ENCODE measurements around the gene NCK2. TPM values are rescaled to one million over a fixed set of nuclear protein-coding genes. Genes with fewer than 3 reads are reported as not detected.

NCK2 gene
- total RNA-seq, 1 experiment from 2014 or later: 49.2 TPM

DNA sequence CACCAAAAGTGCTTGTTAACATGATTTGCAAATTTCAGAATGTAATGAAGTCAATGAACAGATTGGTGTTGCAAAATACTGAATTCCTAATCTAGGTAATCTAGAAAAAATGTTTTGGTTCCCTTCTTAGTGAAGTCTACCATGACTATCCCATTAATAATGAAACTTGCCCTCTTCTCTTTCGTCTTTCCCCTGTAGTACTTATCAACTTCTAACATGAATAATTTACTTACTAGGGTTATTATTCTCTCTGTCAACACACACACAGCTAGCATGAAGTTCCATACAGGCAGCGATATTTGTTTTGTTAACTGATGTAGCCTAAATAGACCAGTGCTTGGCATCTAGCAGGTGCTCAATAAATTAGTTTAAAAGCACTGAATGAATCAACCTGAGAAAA, 160.2 kb downstream of the NCK2 start:
- H3K56ac ChIP-seq (ENCODE audit: insufficient read length, low read depth, low read length): no peak overlapping the region
- H3K27ac ChIP-seq (ENCODE audit: insufficient read length, low read depth, low read length): no peak overlapping the region
- TF ChIP-seq, protein P1, sequence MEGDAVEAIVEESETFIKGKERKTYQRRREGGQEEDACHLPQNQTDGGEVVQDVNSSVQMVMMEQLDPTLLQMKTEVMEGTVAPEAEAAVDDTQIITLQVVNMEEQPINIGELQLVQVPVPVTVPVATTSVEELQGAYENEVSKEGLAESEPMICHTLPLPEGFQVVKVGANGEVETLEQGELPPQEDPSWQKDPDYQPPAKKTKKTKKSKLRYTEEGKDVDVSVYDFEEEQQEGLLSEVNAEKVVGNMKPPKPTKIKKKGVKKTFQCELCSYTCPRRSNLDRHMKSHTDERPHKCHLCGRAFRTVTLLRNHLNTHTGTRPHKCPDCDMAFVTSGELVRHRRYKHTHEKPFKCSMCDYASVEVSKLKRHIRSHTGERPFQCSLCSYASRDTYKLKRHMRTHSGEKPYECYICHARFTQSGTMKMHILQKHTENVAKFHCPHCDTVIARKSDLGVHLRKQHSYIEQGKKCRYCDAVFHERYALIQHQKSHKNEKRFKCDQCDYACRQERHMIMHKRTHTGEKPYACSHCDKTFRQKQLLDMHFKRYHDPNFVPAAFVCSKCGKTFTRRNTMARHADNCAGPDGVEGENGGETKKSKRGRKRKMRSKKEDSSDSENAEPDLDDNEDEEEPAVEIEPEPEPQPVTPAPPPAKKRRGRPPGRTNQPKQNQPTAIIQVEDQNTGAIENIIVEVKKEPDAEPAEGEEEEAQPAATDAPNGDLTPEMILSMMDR (conservative IDR thresholded peaks at IDR 0.05): no peak
- no peak overlapping the region for H2AK5ac ChIP-seq (ENCODE audit: insufficient read length, low read length)
- no peak overlapping the region for H4K8ac ChIP-seq (replicated peaks; ENCODE audit: insufficient read length, low read depth, low read length)
- no peak overlapping the region for H4K5ac ChIP-seq (ENCODE audit: insufficient read length, low read depth, low read length)
- no peak overlapping the region for H3K23ac ChIP-seq (ENCODE audit: insufficient read length, low read depth, low read length)
- H2BK12ac ChIP-seq (ENCODE audit: insufficient read length, low read depth, low read length): no peak overlapping the region
- Mint-ChIP-seq H3K27ac (no peak overlapping the region), H3K4me1 (peaks cover 8 to 11% of the 10 kb centered on the region in 2 experiments), H3K9me3 (no peaks in the 10 kb centered on the region; a peak in 1 of 5 replicates), H3K36me3 (ENCODE audit: insufficient read depth in 1 of 3, low read depth in 3 of 3) (peaks cover 0 to 2% (median 0%) of the 10 kb centered on the region in 3 experiments; a peak in 3 of 7 replicates), H3K27me3 (ENCODE audit: low read depth) (peaks cover 3% of the 10 kb centered on the region), H3K4me3 (no peak overlapping the region)
- no peak overlapping the region for H2BK15ac ChIP-seq (ENCODE audit: low read depth, low read length)
- H4K20me1 ChIP-seq (ENCODE audit: control insufficient read depth, insufficient read depth, insufficient read length): no peaks in the 10 kb centered on the region
- H3K9me3 ChIP-seq (ENCODE audit: control insufficient read depth, low read depth, low read length): no peaks in the 10 kb centered on the region
- no peak overlapping the region for H3K4ac ChIP-seq (ENCODE audit: low read depth, low read length)
- H3K4me2 ChIP-seq (ENCODE audit: insufficient read depth, insufficient read length, low read length): no peak overlapping the region
- H3K18ac ChIP-seq (ENCODE audit: insufficient read length, low read depth, low read length): no peak overlapping the region
- no peak overlapping the region for H2AFZ ChIP-seq (ENCODE audit: low read length)
- no peaks in the 10 kb centered on the region for H3K79me1 ChIP-seq (ENCODE audit: insufficient read depth, low read depth, low read length, poor library complexity, severe bottlenecking)
- H4K91ac ChIP-seq (ENCODE audit: insufficient read length, low read depth, low read length): no peak overlapping the region
- H3K9ac ChIP-seq (ENCODE audit: extremely low read depth, insufficient read length, low read length): no peak overlapping the region
- no peak overlapping the region for H2BK20ac ChIP-seq (ENCODE audit: low read depth, low read length, poor library complexity, severe bottlenecking)
- H3K4me1 ChIP-seq (ENCODE audit: insufficient read depth, low read length): no peaks in the 10 kb centered on the region
- no peaks in the 10 kb centered on the region for H3K23me2 ChIP-seq (ENCODE audit: insufficient read length, low read depth, low read length, poor library complexity, severe bottlenecking)
- no peak overlapping the region for H3K14ac ChIP-seq (ENCODE audit: insufficient read depth, low read length)
- no peak overlapping the region for H2BK5ac ChIP-seq (ENCODE audit: insufficient read length, low read length)
- no CpG with 5 or more reads among the region's 2 CpGs for WGBS (ENCODE audit: extremely low coverage, insufficient read length, low lambda C conversion rate)
- H3T11ph ChIP-seq (ENCODE audit: low read length): no peak overlapping the region
- H2BK120ac ChIP-seq (ENCODE audit: low read depth, low read length, poor library complexity, severe bottlenecking): no peak overlapping the region
- no peak for DNase-seq
- H3K79me2 ChIP-seq (ENCODE audit: insufficient read depth, low read length): no peaks in the 10 kb centered on the region
- no peaks in the 10 kb centered on the region for H3K27me3 ChIP-seq (ENCODE audit: insufficient read depth, low read length)
